ENCODE measurements around the gene RBBP6. TPM values are rescaled to one million over a fixed set of nuclear protein-coding genes. Genes with fewer than 3 reads are reported as not detected.
A peak's percentile ranks its signal among the peaks of the same experiment; 100 is the strongest.

The RBBP6 gene
- total RNA-seq, 1 donor from 2014 or later: 85.3 TPM

DNA sequence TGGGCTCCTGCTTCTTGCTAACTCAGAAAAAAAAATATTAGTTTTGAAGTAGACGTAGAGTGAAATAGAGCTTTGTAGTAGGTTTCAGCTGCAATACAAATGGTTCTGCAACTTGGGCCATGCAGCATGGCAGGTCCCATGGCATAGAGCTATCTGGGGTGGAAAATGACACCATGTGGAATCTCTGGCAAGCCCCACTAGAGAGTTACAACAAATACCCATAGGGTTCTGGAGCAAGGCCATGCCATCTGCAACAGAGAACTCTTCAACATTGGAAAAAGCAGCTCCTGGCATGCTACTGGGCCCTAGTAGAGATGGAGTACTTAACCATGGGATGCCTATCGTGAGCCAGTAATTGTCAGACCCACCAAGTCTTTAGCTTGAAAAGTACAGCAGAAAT, 25.3 kb upstream of the RBBP6 start:
- CTCF ChIA-PET: interaction anchor here (1.3 to 3.0 kb wide), 2 partner anchors 9 to 14 kb away, joined by 4 to 10 read pairs; no protein-coding TSS in a partner anchor
- intact Hi-C loops (cut with micrococcal nuclease): no loop called here

DNA sequence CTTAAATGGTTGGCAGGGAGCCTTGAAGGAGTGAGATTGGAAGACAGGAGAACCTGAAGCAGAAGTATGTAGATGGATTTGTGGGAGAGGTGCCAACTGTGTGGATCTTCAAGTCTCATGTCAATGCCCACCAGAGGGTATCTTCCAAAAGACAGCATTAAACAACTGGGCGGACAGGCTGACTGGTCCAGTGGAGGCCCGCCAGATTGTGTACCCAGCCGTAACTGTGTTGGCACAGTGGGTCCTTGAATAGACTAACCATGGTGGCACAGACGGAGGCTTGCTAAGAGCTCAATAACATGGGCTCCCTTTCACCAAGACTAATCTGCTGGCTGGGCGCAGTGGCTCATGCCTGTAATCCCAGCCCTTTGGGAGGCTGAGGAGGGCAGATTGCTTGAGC, 24.2 kb upstream of the RBBP6 start:
- TF ChIP-seq, protein P1, sequence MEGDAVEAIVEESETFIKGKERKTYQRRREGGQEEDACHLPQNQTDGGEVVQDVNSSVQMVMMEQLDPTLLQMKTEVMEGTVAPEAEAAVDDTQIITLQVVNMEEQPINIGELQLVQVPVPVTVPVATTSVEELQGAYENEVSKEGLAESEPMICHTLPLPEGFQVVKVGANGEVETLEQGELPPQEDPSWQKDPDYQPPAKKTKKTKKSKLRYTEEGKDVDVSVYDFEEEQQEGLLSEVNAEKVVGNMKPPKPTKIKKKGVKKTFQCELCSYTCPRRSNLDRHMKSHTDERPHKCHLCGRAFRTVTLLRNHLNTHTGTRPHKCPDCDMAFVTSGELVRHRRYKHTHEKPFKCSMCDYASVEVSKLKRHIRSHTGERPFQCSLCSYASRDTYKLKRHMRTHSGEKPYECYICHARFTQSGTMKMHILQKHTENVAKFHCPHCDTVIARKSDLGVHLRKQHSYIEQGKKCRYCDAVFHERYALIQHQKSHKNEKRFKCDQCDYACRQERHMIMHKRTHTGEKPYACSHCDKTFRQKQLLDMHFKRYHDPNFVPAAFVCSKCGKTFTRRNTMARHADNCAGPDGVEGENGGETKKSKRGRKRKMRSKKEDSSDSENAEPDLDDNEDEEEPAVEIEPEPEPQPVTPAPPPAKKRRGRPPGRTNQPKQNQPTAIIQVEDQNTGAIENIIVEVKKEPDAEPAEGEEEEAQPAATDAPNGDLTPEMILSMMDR (IDR thresholded peaks at IDR 0.05): no peak
- H3K4me3 Mint-ChIP-seq: no peak overlapping the region
- no peak for DNase-seq
- intact Hi-C loops (cut with micrococcal nuclease): loop anchor here (5.0 kb wide), 1 partner anchor 172 kb away; no protein-coding TSS in a partner anchor
- H3K27ac Mint-ChIP-seq: no peak overlapping the region
- no peak for ATAC-seq (ENCODE audit: low read depth)
- CTCF ChIA-PET: interaction anchor here (3.0 kb wide), 1 partner anchor 10 kb away, joined by 10 read pairs; no protein-coding TSS in a partner anchor
- H3K4me1 Mint-ChIP-seq: peaks cover 6% of the 10 kb centered on the region
- no peaks in the 10 kb centered on the region for H3K36me3 Mint-ChIP-seq (ENCODE audit: low read depth)
- H3K27me3 Mint-ChIP-seq: peaks cover 3% of the 10 kb centered on the region
- no peaks in the 10 kb centered on the region for H3K9me3 Mint-ChIP-seq
- POLR2A ChIA-PET: no interaction called here

More for the DNA sequence above, 25.3 kb upstream of the RBBP6 start:
- Mint-ChIP-seq H3K36me3 (ENCODE audit: low read depth) (no peaks in the 10 kb centered on the region), H3K4me3 (no peak overlapping the region), H3K27ac (no peak overlapping the region), H3K27me3 (peaks cover 3% of the 10 kb centered on the region), H3K4me1 (peaks cover 6% of the 10 kb centered on the region), H3K9me3 (no peaks in the 10 kb centered on the region)
- DNase-seq: no peak
- TF ChIP-seq, protein P1 (IDR thresholded peaks at IDR 0.05): no peak
- POLR2A ChIA-PET: no interaction called here
- no peak for ATAC-seq (ENCODE audit: low read depth)

DNA sequence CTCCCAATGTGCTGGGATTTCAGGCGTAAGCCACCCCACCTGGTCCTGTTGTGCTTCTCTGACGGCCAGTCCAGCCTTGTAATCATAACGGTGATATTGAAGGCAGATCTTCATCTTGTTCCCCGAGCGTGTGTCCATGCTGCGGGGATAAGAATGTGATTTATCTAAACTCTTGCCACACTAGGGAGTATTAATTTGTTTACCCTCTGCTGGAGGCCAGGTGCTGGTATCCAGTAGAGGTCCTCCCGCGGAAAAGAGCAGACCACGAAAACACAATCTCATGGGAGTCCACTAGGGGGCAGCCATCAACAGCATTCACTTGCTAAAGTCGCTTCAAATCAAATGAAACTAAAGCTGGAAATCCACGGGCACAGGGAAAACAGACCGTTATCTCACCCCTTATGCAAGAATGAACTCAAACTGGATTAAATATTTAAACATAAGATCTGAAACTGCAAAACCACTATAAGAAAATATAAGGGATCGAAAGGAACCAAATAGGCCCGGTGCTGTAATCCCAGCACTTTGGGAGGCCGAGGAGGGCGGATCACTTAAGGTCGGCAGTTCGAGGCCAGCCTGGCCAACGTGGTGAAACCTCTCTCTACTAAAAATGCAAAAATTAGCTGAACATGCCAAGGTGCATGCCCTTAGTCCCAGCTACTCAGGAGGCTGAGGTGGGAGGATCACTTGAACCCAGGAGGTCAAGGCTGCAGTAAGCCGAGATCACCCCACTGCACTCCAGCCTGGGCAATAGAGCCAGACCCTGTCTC, 22.3 kb upstream of the RBBP6 start:
- TF ChIP-seq, protein P1 (IDR thresholded peaks at IDR 0.05): peak; percentile 82
- DNase-seq (peak; percentile 39), ATAC-seq (ENCODE audit: low read depth) (peak; percentile 60)
- intact Hi-C loops (cut with micrococcal nuclease): loop anchor here (1.0 to 5.0 kb wide), 3 partner anchors 22 to 708 kb away; partner anchors contain the start of gene RBBP6
- H3K27me3 Mint-ChIP-seq: peaks cover 3% of the 10 kb centered on the region
- POLR2A ChIA-PET: no interaction called here
- no peaks in the 10 kb centered on the region for H3K36me3 Mint-ChIP-seq (ENCODE audit: low read depth)
- no peaks in the 10 kb centered on the region for H3K9me3 Mint-ChIP-seq
- peaks cover 6% of the 10 kb centered on the region for H3K4me1 Mint-ChIP-seq
- peak overlapping the region; percentile 24 for H3K4me3 Mint-ChIP-seq
- CTCF ChIA-PET: interaction anchor here (0.8 to 3.2 kb wide), 5 partner anchors 12 to 708 kb away, joined by 3 to 13 read pairs (median 7); partner anchors contain the start of genes LCMT1 and RBBP6
- no peak overlapping the region for H3K27ac Mint-ChIP-seq

DNA sequence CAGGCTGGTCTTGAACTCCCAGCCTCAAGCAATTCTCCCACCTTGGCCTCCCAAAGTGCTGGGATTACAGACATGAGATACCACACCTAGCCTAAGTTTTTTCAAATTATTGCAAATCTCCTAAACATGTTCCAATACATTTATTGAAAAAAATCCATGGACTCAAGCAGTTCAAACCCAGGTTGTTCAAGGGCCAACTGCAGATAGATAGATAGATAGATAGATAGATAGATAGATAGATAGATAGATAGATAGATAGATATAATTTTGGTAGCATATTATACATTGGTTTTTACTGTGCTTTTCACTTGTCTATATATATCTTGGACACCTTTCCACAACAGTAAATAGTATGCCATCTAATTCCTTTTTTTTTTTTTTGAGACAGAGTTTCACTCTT, 20.9 kb upstream of the RBBP6 start:
- CTCF ChIA-PET: interaction anchor here (3.2 kb wide), 1 partner anchor 707 kb away, joined by 13 read pairs; no protein-coding TSS in a partner anchor
- DNase-seq (no peak), ATAC-seq (ENCODE audit: low read depth) (no peak)
- intact Hi-C loops (cut with micrococcal nuclease): loop anchor here (5.0 kb wide), 1 partner anchor 169 kb away; no protein-coding TSS in a partner anchor
- H3K9me3 Mint-ChIP-seq: no peaks in the 10 kb centered on the region
- no peak overlapping the region for H3K27ac Mint-ChIP-seq
- TF ChIP-seq, protein P1 (IDR thresholded peaks at IDR 0.05): no peak
- H3K36me3 Mint-ChIP-seq (ENCODE audit: low read depth): no peaks in the 10 kb centered on the region
- POLR2A ChIA-PET: no interaction called here
- H3K27me3 Mint-ChIP-seq: peaks cover 3% of the 10 kb centered on the region
- H3K4me1 Mint-ChIP-seq: peaks cover 6% of the 10 kb centered on the region
- no peak overlapping the region for H3K4me3 Mint-ChIP-seq

DNA sequence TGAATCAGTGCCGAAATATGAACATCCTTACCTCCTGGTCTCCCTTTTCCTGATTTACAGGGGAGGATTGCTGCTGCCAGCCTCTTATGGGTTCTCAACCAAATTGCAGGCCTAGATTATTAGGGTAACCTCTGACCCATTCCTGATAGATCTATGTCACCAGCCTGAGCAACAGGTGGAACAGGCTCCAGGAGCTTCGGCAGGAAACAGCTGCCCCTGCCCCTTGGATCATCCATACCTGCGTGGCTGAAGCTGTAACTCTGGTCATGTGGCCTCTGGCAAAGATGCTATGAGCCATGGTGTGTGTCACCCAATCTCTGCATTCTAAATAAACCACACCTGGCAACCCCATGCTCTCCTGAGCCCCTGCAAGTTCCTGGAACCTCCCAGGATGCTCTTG, 18.4 kb upstream of the RBBP6 start:
- Mint-ChIP-seq H3K27ac (no peak overlapping the region), H3K9me3 (no peaks in the 10 kb centered on the region), H3K4me3 (no peak overlapping the region), H3K27me3 (peaks cover 3% of the 10 kb centered on the region), H3K36me3 (ENCODE audit: low read depth) (no peaks in the 10 kb centered on the region), H3K4me1 (peaks cover 6% of the 10 kb centered on the region)
- ATAC-seq (ENCODE audit: low read depth) (no peak), DNase-seq (no peak)
- POLR2A ChIA-PET: no interaction called here
- intact Hi-C loops (cut with micrococcal nuclease): no loop called here
- CTCF ChIA-PET: interaction anchor here (1.1 kb wide), 1 partner anchor 16 kb away, joined by 5 read pairs; no protein-coding TSS in a partner anchor
- TF ChIP-seq, protein P1 (IDR thresholded peaks at IDR 0.05): no peak
